Naive thymus-derived CD8-positive, alpha-beta T cell (primary cell): ENCODE results near the gene AUTS2. TPM values are rescaled to one million over a fixed set of nuclear protein-coding genes. Genes with fewer than 3 reads are reported as not detected.

ENCODE experiments used
- ATAC-seq, 2 donors: fragments of 150-1000 bp; cut with Tn5 transposase in 1 of 2; sonication (Bioruptor Pico), chemical (Tn5 transposase) in 1 of 2; 1 replicate in 1 of 2; 2 replicates in 1 of 2; pipeline ENCODE4 v1.10.0; 2021; ENCODE audit warnings: mild to moderate bottlenecking in 2 of 2, moderate library complexity in 2 of 2
- POLR2A ChIA-PET: fragments of 350-600 bp; sonication (Branson Sonifier 250); formaldehyde crosslinking; loops from one replicate; lab custom pipeline; 2021; ENCODE audit warnings: antibody characterized with exemption; lab: Charles Lee
- DNase-seq, 10 donors: peaks; one replicate each; pipeline versions ENCODE4 v3.0.0 to v3.0.0-alpha.2; 2020 to 2022
- H3K27ac Mint-ChIP-seq, 10 donors: one replicate each; pipeline ENCODE4 v1.8.0; 2020 to 2022; ENCODE audit warnings: mild to moderate bottlenecking in 10 of 10, mixed read lengths in 10 of 10, moderate library complexity in 4 of 10, inconsistent platforms in 1 of 10
- H3K27me3 Mint-ChIP-seq, 5 donors: one replicate each; pipeline ENCODE4 v1.8.0; 2021 to 2022; ENCODE audit warnings: mixed read lengths in 5 of 5
- H3K36me3 Mint-ChIP-seq, 3 donors: one replicate each; pipeline ENCODE4 v1.8.0; 2020 to 2022; ENCODE audit warnings: mixed read lengths in 3 of 3, mild to moderate bottlenecking in 2 of 3, inconsistent platforms in 1 of 3
- H3K4me1 Mint-ChIP-seq, 4 donors: one replicate each; pipeline ENCODE4 v1.8.0; 2021 to 2022; ENCODE audit warnings: mixed read lengths in 4 of 4
- H3K4me3 Mint-ChIP-seq, 10 donors: one replicate each; pipeline ENCODE4 v1.8.0; 2020 to 2022; ENCODE audit warnings: mild to moderate bottlenecking in 10 of 10, mixed read lengths in 10 of 10, moderate library complexity in 6 of 10, inconsistent platforms in 1 of 10
- H3K9me3 Mint-ChIP-seq, 9 donors: one replicate each; pipeline ENCODE4 v1.8.0; 2020 to 2022; ENCODE audit warnings: mixed read lengths in 9 of 9, mild to moderate bottlenecking in 3 of 9, inconsistent platforms in 1 of 9, moderate library complexity in 1 of 9
- polyA plus RNA-seq, 3 donors: library from polyadenylated mRNA; unstranded; fragments of 300-500 nt; fragmentation: Illumina TruSeq; gene quantifications; one replicate each; pipeline ENCODE4 v1.2.3, GENCODE V29; 2021
- total RNA-seq, 8 experiments: library from RNA in 2 of 8; stranded (reverse) in 2 of 8; gene quantifications; one replicate each; pipeline ENCODE4 v1.2.3 and lab custom pipeline; 2021 to 2026

AUTS2 gene
- total and polyA plus RNA-seq, 5 experiments from 2014 or later = 0.36 to 4.6 (median 3.0) TPM

- ATAC-seq (no peak), DNase-seq (no peak)
- Mint-ChIP-seq H3K9me3 (no peaks in the 10 kb centered on the region), H3K4me1 (no peaks in the 10 kb centered on the region), H3K27me3 (no peaks in the 10 kb centered on the region), H3K4me3 (no peak overlapping the region), H3K36me3 (no peaks in the 10 kb centered on the region), H3K27ac (no peak overlapping the region)
- POLR2A ChIA-PET = no interaction called here
These were observed 971.8 kb downstream of the AUTS2 start for GRCh38 chr7:70570029-70570428.

- no peaks in the 10 kb centered on the region for H3K36me3 Mint-ChIP-seq
- no peak for ATAC-seq
These were observed 972.7 kb downstream of the AUTS2 start for GRCh38 chr7:70570961-70571360.

GRCh38 chr7:70571403-70571934, 973.2 kb downstream of the AUTS2 start:
- Mint-ChIP-seq H3K27ac (no peak overlapping the region), H3K4me3 (no peak overlapping the region), H3K4me1 (no peaks in the 10 kb centered on the region), H3K9me3 (no peaks in the 10 kb centered on the region), H3K36me3 (no peaks in the 10 kb centered on the region), H3K27me3 (no peaks in the 10 kb centered on the region)
- DNase-seq = no peak
- POLR2A ChIA-PET = no interaction called here
- no peak for ATAC-seq

More at GRCh38 chr7:70570961-70571360, 972.7 kb downstream of the AUTS2 start:
- no peak for DNase-seq
- no peak overlapping the region for H3K4me3 Mint-ChIP-seq
- H3K9me3 Mint-ChIP-seq = no peaks in the 10 kb centered on the region
- POLR2A ChIA-PET = no interaction called here
- H3K27ac Mint-ChIP-seq = no peak overlapping the region
- H3K4me1 Mint-ChIP-seq = no peaks in the 10 kb centered on the region
- no peaks in the 10 kb centered on the region for H3K27me3 Mint-ChIP-seq

GRCh38 chr7:70571961-70572360, 973.7 kb downstream of the AUTS2 start:
- no peak overlapping the region for H3K4me3 Mint-ChIP-seq
- POLR2A ChIA-PET = no interaction called here
- DNase-seq (no peak), ATAC-seq (no peak)
- no peaks in the 10 kb centered on the region for H3K27me3 Mint-ChIP-seq
- no peaks in the 10 kb centered on the region for H3K36me3 Mint-ChIP-seq
- H3K9me3 Mint-ChIP-seq = no peaks in the 10 kb centered on the region
- no peak overlapping the region for H3K27ac Mint-ChIP-seq
- no peaks in the 10 kb centered on the region for H3K4me1 Mint-ChIP-seq

- H3K27ac Mint-ChIP-seq = no peak overlapping the region
- DNase-seq = no peak
- POLR2A ChIA-PET = no interaction called here
- no peaks in the 10 kb centered on the region for H3K27me3 Mint-ChIP-seq
- no peaks in the 10 kb centered on the region for H3K9me3 Mint-ChIP-seq
- no peak for ATAC-seq
- no peak overlapping the region for H3K4me3 Mint-ChIP-seq
- H3K4me1 Mint-ChIP-seq = no peaks in the 10 kb centered on the region
- no peaks in the 10 kb centered on the region for H3K36me3 Mint-ChIP-seq
These were observed 974.3 kb downstream of the AUTS2 start for GRCh38 chr7:70572571-70572970.

GRCh38 chr7:70573071-70573661, 974.9 kb downstream of the AUTS2 start:
- DNase-seq = no peak
- Mint-ChIP-seq H3K27ac (no peak overlapping the region), H3K27me3 (no peaks in the 10 kb centered on the region), H3K4me1 (no peaks in the 10 kb centered on the region), H3K9me3 (no peaks in the 10 kb centered on the region), H3K36me3 (no peaks in the 10 kb centered on the region), H3K4me3 (no peak overlapping the region)
- no peak for ATAC-seq
- POLR2A ChIA-PET = no interaction called here

- ATAC-seq (no peak), DNase-seq (no peak)
- no peaks in the 10 kb centered on the region for H3K9me3 Mint-ChIP-seq
- no peak overlapping the region for H3K4me3 Mint-ChIP-seq
- no peaks in the 10 kb centered on the region for H3K4me1 Mint-ChIP-seq
- H3K27ac Mint-ChIP-seq = no peak overlapping the region
- H3K27me3 Mint-ChIP-seq = no peaks in the 10 kb centered on the region
- H3K36me3 Mint-ChIP-seq = no peaks in the 10 kb centered on the region
- POLR2A ChIA-PET = no interaction called here
These were observed 975.4 kb downstream of the AUTS2 start for GRCh38 chr7:70573696-70574095.

GRCh38 chr7:70574314-70574834, 976.1 kb downstream of the AUTS2 start:
- POLR2A ChIA-PET = no interaction called here
- Mint-ChIP-seq H3K36me3 (no peaks in the 10 kb centered on the region), H3K27ac (no peak overlapping the region), H3K27me3 (no peaks in the 10 kb centered on the region), H3K4me1 (no peaks in the 10 kb centered on the region), H3K4me3 (no peak overlapping the region), H3K9me3 (no peaks in the 10 kb centered on the region)
- ATAC-seq (no peak), DNase-seq (no peak)

GRCh38 chr7:70574970-70575799, 976.9 kb downstream of the AUTS2 start:
- no peak for ATAC-seq
- Mint-ChIP-seq H3K9me3 (no peaks in the 10 kb centered on the region), H3K4me3 (no peak overlapping the region), H3K27ac (no peak overlapping the region), H3K36me3 (no peaks in the 10 kb centered on the region), H3K27me3 (no peaks in the 10 kb centered on the region), H3K4me1 (no peaks in the 10 kb centered on the region)
- POLR2A ChIA-PET = no interaction called here
- no peak for DNase-seq

- no peak overlapping the region for H3K27ac Mint-ChIP-seq
- no peaks in the 10 kb centered on the region for H3K4me1 Mint-ChIP-seq
- no peak for ATAC-seq
- no peaks in the 10 kb centered on the region for H3K9me3 Mint-ChIP-seq
- H3K4me3 Mint-ChIP-seq = no peak overlapping the region
- H3K36me3 Mint-ChIP-seq = no peaks in the 10 kb centered on the region
- DNase-seq = no peak
- H3K27me3 Mint-ChIP-seq = no peaks in the 10 kb centered on the region
- POLR2A ChIA-PET = no interaction called here
These were observed 978.8 kb downstream of the AUTS2 start for GRCh38 chr7:70577078-70577477.

- H3K36me3 Mint-ChIP-seq = no peaks in the 10 kb centered on the region
- DNase-seq (no peak), ATAC-seq (no peak)
- POLR2A ChIA-PET = no interaction called here
- H3K4me3 Mint-ChIP-seq = no peak overlapping the region
- no peaks in the 10 kb centered on the region for H3K4me1 Mint-ChIP-seq
- H3K9me3 Mint-ChIP-seq = no peaks in the 10 kb centered on the region
- H3K27ac Mint-ChIP-seq = no peak overlapping the region
- H3K27me3 Mint-ChIP-seq = no peaks in the 10 kb centered on the region
These were observed 979.9 kb downstream of the AUTS2 start for GRCh38 chr7:70578131-70578530.

GRCh38 chr7:70579397-70580097, 981.3 kb downstream of the AUTS2 start:
- Mint-ChIP-seq H3K27me3 (no peaks in the 10 kb centered on the region), H3K4me3 (no peak overlapping the region), H3K9me3 (no peaks in the 10 kb centered on the region), H3K36me3 (no peaks in the 10 kb centered on the region), H3K27ac (peak overlapping the region in 1 of 10 donors; percentile 11), H3K4me1 (no peaks in the 10 kb centered on the region)
- ATAC-seq (no peak), DNase-seq (no peak)
- POLR2A ChIA-PET = no interaction called here

- Mint-ChIP-seq H3K27me3 (no peaks in the 10 kb centered on the region), H3K9me3 (no peaks in the 10 kb centered on the region), H3K4me1 (no peaks in the 10 kb centered on the region), H3K36me3 (no peaks in the 10 kb centered on the region), H3K4me3 (no peak overlapping the region), H3K27ac (no peak overlapping the region)
- POLR2A ChIA-PET = no interaction called here
- DNase-seq = no peak
- ATAC-seq = no peak
These were observed 981.9 kb downstream of the AUTS2 start for GRCh38 chr7:70580161-70580560.
